ENCODE results near the gene RAB27B.
A peak's percentile ranks its signal among the peaks of the same experiment; 100 is the strongest.

Gene RAB27B

DNA sequence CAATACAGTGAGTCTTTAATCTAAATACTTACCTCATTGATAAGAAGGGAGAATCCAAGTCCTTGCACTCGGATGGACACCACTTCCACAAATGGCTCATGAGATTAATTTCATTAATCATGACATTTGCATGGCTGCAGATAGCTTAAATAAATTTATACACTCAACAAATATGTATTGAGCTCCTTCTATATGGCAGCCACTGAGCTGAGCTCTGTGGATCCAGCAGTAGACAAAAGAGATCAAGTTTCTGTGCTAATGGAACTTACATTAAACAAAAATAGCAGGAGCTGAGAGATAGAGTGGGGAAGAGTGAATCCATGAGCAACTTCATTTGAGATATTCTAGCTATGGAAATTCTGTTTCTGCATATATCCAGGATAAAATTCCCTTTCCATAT, 44.4 kb downstream of the RAB27B start:
- no peak for DNase-seq

DNA sequence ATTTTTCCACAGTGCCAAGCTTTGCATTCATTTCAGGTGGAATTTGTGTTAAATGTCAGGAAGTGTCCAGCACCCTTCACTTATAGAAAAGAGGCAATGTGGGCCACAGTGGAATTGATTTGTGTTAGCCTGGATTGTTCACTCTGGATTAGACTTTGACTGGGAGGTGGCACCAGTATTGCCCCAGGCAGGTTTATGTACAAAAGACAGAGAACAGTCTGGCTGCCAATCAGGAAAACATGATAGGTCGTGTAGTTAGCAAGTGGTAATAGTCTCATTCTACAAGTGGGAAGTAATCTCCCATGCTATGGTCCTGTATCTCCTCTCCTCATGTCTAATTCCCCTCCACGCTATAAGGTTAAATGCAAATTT, 45.6 kb downstream of the RAB27B start:
- DNase-seq: no peak

DNA sequence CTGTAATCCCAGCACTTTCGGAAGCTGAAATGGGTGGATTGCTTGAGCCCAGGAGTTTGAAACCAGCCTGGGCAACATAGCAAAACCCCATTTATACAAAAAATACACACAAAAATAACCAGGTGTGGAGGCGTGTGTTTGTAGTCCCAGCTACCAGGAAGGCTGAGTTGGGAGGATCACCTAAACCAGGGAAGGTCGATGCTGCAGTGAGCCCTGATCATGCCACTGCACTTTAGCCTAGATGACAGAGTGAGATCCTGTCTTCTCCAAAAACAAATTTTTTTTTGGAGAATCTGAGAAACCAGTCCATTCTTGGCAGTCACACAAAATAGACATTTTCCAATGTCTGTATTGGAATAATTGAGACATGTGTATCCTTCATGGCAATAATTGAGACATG, 46.8 kb downstream of the RAB27B start:
- DNase-seq: no peak

DNA sequence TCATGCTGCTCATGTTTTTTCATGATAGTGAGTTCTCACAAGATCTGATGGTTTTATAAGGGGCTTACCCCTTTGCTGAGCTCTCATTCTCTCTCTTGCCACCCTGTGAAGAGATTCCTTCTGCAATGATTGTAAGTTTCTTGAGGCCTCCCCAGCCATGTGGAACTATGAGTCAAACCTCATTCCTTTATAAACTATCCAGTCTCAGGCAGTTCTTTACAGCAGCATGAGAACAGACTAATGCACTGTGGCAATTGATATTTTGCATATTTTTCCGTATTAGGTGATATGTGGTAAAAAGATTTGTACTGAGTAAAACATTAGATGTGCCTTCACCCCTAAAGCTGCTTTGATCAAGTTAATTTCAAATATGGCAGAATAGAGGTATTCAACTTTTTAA, 48.8 kb downstream of the RAB27B start:
- DNase-seq: peak; percentile 10

DNA sequence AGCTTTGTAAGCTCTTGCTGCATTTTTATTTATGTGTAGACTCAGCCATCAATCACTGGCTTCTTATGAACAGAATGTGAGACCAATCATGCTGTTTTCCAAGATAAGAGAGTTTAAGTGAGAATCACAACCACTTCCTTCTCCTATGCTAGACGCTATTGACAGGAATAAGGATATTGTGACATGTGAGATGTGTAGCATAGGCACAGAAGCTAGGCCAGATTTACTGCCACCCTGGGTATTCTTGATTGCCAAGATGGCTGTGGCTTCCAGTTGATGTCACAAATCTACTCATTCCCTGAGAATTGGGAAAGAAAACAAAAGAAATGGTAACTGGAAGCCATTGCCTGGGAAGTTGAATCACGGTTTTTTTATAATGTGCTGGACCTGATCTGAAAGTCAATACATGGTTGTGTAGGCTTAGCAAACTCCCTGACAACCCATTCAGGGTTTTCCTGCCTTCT, 49.9 kb downstream of the RAB27B start:
- DNase-seq: peak; percentile 22

DNA sequence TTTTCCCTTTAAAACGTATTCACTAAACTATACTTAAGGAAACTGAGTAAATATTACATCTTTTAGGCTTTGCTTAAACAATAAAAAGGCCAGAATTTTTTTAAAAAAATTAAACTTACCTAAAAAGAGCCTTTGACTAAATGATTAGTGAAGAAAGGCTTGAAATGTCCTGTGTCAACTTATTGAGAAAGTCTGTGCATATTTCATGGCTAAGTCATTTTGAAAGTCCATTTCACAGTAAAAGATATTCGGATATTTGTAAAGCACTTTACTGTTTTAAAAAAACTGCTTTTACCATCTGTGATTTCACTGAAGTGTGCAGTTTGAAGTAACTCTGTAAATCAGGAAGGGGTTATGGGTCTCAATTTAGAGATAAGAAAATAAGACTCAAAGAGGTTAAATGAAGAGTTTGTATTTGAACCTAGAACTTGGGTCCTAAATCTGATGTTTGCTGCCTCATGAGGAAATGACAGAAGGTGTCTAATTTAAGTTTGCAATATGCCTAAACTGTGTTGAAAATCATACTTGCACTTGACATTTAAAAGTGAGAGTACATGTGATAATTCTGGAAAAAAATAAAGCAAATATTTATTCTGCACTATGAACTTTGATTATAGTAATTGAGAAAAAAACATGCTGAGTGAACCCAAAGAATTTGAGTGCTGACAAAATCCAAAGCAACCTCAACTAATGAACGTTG, 50.5 kb downstream of the RAB27B start:
- DNase-seq: no peak

DNA sequence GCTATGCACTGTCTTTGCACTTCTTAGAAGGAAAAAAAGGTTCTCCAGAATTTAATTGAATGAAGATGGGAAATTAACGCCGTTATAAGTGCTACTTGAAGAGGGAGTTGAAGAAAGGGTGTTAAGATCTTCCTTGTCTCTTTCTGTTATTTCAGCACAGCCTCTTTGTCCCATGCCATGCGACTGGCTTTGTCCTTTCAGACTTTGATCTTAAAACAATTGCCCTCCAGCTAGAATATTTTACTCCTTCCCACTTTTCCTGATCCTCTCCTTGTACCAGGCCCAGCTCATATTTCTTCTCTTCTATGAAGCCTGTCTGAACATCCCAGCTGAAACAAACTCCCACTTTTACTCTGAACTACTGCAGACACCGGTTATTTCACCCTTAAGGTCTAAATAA, 51.4 kb downstream of the RAB27B start:
- no peak for DNase-seq

DNA sequence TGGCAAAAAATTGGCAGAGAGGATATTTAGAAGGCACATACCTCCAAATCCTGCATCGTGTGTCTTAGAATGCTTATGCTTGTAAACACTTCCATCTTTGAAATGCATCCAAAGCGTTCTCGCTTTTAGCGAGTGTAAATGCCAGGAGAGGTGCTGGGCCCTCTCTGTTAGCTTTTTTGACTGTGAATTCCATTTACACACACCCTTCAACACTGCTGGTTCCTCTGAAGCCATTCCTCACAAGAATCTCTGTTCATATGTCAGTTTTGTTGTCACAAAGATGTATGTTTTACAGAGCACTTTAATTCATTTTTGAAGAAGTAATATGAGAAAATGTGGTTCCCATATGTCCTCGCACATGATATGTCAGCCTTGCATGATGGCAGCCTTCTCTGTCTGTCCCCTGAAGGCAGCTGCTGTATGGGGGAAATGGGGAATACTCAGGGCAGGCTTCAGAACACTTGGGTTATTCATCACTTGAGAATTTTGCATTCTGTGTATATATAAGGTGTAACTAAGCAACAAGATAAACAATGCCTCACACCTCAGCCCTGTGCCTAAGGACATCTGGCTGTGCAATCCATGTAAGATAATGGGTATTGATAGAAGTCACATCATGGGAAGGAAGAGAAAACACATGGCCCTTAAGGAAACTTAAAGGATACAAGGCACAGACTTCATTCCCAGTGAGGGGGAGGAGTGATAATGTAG, 52.3 kb downstream of the RAB27B start:
- peak; percentile 82 for DNase-seq

DNA sequence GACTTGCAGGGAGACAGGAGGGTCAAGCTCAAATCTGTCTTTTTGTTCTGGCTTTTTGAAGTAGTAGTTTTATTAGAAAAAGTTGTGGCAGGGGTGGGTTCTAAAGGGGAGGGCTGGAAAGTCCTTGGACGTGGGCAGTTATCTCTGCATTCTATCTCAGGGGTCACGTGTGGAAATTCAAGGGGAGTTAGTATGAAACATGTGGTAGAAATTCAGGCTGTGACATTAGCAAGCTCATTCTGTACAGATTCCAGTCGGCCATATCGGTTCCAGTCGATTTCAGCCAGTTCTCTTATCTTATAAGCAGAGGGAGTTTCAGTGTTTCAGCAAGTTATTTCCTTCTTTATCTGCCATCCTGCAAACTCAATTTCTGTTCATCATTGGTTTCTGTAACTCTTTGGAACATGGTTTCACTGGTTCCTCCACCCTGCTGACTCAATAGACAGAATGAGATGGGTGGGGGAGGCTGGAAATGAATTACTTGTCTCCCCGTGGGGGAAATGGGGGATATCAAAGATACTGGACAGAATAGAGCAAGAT, 53.0 kb downstream of the RAB27B start:
- DNase-seq: no peak

DNA sequence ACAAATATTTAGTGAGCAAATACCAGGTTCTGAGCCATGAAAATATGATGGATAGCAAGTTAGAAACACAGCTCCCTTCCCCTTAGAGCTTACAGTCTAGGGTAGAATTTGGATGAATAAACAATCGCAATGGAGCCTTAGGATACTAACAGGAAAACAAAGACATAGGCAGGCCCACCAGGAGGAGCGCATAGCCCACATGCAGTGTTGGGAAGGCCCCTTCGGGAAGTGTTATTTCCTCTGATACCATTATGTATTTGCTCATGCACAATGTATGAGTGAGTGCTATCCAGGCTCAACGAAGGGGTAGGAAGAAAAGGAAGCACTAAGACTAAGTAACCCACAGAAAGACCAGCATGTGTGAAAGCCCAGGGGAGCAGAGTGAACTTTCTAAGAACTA, 54.0 kb downstream of the RAB27B start:
- no peak for DNase-seq

DNA sequence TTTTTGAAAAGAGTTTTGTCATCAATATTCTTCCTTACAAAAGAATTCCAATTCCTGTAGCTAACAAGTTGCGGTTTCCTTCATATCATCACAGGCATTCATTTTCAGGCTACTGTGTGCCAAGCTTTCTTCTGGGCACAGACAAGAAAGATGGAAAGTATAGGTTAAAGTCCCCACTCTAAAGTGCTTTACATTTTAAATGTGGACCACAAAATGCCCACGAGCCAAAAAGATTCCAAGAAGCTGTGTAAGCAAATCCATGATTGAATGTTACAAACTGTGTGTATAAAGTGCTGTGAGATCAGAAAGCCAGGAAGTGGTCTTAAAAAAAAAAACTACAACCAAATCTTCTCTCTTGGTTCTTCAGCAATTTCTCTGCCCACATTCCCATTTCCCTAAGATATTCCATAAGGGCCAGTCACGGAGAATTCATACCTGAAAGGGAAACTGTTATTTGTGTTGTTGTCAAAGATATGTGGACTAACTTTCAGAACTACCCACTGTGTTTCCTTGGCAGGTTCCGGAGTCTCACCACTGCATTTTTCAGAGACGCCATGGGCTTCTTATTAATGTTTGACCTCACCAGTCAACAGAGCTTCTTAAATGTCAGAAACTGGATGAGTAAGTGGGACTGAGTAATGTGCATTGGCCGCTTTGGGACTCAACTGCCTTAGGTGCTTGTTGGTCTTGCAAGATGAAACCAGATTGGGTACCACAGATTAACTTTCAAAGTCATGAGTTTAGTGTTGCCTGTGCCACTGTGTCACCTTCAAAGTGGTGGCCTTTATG, 55.7 kb downstream of the RAB27B start:
- peak; percentile 11 for DNase-seq

DNA sequence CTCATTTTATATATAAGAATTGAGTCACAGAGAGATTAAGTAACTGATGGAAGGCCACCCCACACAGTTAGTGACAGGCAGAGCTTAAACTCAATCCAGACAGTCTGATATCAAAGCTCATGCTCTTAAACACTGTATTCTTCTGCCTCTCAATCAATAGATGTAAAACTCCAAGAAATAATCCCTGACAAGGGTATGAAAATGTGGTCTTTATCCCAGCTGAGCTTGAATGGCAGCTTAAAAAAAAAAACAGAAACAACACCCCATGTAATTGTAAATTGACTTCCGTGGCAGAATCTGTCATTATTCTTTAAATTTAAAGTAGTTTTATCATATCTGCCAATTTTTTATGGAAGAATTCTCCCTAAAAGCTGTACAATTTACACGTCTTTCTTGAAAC, 60.1 kb downstream of the RAB27B start:
- no peak for DNase-seq

DNA sequence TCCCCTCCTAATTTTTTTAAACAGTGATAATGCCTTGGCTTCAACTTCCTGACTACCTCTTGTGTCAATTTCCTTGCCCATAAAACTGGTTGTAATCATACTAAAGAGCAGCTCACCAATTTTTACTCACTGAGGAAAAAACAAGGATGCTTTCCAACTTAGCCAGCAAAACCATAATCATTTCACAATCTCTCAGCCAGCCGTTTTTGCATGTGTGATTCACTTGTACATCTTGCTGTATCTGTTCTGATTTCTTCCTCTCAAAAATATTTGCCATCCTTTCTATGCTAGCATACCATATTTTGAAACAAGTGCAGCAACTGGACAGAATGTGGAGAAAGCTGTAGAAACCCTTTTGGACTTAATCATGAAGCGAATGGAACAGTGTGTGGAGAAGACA, 60.7 kb downstream of the RAB27B start:
- peak; percentile 68 for DNase-seq

DNA sequence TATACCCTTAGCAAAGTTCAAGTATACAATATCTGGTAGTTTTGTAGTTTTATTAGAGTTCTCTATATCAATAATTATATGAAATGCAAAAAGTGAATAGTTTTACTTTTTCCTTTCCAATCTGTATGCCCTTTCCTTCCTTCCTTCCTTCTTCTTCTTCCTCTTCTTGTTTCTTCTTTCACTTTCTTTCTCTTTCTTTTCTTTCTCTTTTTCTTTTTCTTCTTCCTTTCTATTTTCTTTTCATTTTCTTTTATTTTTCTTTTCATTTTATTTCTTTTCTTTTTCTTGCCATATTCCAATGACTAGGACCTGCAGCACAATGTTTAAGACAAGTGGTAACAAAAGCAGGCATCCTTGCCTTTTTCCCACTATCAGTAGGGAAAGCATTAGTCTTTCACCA, 71.2 kb downstream of the RAB27B start:
- DNase-seq: no peak

DNA sequence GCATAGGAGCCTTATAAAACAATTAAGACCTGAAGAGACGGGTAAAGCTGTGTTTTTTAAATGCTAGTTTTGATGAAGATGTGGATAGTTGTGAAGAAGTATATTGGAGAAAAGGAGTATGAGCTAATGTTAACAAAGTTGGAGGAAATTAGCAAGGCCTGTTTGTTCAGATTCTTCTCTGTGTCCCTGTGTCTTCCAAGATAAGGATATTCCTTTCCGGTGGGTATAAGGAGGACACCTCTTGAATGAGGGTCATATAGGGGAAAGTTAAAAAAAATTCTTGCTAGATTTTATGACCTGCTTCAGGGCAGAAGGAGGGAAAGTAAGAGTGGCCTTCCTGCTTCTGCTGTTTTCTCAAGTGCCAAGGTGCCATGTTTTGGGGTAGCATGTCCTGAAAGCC, 72.0 kb downstream of the RAB27B start:
- no peak for DNase-seq

DNA sequence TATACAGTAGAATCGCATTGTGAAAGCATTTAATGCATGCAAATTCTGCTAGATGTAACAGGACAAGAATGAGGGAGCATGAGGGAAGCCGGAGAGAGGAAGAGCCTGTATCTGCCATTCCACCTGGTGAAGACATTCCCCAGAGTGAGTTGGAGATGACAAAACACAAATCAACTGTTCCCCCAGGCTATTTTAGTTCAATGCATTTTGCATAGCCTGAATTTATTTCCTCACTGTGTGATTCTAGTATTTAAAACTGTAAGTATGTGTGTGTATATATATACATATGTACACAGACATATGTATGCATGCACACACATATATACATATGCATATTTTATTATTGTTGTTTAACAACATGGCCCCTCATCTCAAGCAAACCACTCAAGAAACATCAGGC, 76.3 kb downstream of the RAB27B start:
- DNase-seq: no peak

DNA sequence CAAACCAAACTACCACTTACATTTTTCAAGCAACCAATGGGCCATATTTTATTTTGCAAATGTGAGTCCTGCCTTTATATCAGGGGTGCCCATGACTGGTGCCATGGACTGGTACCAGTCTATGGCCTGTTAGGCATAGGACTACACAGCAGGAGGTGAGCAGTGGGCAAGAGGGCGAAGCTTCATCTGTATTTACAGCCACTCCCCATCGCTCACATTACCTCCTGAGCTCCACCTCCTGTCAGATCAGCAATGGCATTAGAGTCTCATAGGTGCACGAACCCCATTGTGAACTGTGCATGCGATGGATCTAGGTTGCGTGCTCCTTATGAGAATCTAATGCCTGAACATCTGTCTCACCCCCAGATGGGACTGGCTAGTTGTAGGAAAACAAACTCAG, 77.4 kb downstream of the RAB27B start:
- DNase-seq: no peak

DNA sequence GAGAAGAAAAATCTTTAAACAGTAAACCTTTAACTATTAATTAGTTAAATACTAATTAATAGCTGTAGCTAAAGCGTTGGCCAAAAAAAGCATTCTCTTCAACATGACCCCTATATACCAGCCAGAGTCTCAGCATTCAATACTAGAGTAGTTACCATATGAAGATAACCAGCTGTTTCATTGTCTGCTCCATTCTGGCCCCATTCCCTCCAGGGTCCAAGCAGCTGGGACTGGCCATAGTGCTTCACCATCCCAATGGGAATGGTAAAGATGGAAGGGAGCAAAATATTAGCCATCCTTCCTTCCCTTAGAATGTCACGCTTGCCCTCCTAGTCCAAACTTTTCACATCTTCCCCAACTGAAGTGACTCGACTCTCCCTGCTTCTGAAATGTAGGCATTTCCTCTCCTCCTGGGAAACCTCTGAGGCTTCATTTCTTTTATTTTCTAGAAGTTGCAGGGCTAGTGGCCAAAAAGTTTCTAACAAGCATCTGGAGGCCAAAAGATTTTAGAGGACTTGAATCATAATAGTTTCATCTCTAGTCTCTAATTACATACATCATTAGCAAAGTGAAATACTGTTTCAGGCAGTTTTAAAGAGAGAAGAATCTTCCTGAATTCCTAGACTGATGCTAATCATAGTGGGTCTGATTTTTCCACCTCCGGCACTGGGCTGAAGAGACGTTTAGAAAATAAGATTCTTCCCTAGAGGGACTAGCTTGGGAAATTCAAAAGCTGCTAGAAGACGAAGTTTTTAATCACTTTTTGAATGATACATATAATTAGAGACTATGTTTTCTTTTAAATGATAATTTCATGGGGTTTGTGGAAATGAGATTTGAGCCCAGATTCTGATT, 78.3 kb downstream of the RAB27B start:
- peak; percentile 72 for DNase-seq

DNA sequence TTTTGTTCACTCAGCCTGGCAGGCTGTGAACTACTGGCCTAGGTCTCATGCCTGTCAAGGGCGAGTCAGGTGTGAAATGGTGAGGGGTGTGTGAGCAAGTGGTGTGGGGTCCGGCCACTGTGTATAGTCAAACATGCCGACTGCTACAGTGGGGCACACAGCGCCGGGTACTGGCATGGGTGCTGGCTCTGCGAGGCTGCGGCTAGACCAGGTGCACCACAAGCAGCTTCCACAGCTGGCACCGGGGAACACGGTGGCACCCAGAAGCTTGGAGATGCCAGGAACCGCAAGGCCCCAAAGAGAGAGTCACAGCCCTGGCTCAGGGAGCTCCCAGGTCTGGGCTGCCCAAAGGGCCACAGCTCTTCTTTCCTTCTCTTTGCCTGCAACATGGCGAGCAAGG, 81.3 kb downstream of the RAB27B start:
- no peak for DNase-seq

DNA sequence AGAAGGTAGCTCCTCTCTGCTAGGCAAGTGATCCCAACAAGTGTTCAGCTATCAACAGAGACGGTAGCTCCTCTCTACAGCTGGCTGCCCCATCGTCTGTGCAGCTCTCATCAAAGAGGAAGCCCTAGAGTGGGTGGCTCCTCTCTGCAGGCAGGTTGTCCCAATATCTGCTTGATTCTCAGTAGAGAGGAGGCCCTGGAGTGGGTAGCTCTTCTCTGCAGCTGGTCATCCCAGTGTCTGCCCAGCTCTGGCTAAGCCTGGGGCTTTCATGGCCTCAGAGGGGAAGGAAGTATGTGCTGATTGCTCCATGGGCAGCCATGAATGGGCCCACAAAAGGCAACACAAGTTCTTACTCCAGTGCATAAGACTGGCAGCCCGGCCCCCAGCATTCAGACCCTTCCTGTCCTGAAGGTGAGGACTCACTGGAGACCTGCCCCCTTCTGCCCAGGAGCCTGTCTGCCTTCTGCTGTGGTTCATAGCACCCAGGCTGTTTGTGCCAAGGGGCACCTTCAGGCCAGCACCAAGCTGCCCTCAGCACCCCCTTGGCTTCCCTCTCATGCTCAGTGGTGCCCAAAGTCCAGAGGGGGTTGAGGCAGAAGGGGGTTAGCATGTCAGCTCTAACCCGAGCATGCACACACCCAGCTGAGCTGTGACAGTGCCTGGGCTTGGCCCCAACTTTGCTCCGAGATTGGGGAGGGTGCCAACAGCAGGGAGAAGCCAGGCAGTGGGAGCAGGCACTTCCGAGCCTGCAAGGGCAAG, 82.1 kb downstream of the RAB27B start:
- no peak for DNase-seq

DNA sequence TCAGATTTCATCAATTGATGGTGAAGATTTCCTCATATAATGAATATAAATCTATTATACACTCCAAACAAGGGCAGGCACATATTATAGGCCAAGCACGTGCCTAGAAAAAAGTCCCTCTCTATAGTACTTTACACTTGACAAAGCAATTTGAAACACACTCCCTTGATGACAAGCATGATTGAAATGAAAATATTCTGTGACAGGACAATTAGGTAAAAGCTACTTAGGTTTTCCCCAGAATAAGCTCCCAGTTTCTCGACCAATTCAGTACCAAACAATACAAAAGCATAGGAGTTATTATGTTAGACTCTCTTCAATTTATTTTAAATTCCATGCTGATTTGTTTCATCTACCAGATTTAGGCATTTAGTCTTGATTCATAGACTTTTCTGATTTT, 83.3 kb downstream of the RAB27B start:
- DNase-seq: no peak

DNA sequence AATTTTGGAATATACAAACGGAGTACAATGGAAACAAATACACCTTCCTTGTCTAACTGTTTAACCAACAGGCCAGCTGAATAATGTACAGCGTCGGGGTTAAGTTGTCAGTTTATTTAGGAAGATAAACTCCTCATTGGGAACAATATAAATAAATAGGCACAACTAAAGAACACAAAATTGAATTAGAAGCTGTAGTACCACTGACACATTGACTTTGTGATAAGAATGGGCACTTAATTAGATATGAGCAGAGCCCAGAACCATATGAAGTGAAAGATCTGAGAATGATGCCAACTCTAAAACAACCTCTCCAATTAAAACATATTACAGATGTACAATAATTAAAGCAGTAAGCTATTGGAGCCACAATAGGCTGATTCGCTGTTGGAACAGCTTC, 86.5 kb downstream of the RAB27B start:
- no peak for DNase-seq

All from fibroblast of skin of right quadriceps (primary cell).